SK-N-MC (cell line): Measurements from ENCODE around the gene NDUFS5.

ENCODE experiments used
- EZH2 ChIP-seq: fragments of 200-600 bp; sonication (generic); IDR thresholded peaks from one replicate; pipeline ENCODE4 v1.6.1; 2017; ENCODE audit warnings: antibody characterized with exemption
- POLR2AphosphoS5 ChIP-seq: IDR thresholded peaks from 2 replicates; pipeline ENCODE4 v1.6.1; 2012; ENCODE audit warnings: mild to moderate bottlenecking, low read depth, low read length, borderline replicate concordance

GRCh38 chr1:39084191-39084590, 58.0 kb downstream of the NDUFS5 start:
- TF ChIP-seq EZH2, result no peak
- no peak for TF ChIP-seq POLR2AphosphoS5
